ENCODE measurements around the gene CACNA1I. TPM values are rescaled to one million over a fixed set of nuclear protein-coding genes. Genes with fewer than 3 reads are reported as not detected.

Gene CACNA1I
- total and polyA plus RNA-seq, 2 of the 8 experiments (the other 6 are each of a cell fraction or from before 2014, with no cell fraction given): 0.77 to 1.2 TPM

GRCh38 chr22:39617342-39617741 is 46.8 kb downstream of the CACNA1I start:
- no peak overlapping the region; the same call in 1 of the 2 replicates for H3K18ac ChIP-seq (ENCODE audit: extremely low read depth, low read length)
- H3K79me1 ChIP-seq (ENCODE audit: low read depth, low read length): no peaks in the 10 kb centered on the region
- H3K36me3 ChIP-seq (ENCODE audit: control insufficient read depth in 2 of 4, insufficient read depth in 4 of 4, low read length in 3 of 4): no peaks in the 10 kb centered on the region
- H2BK5ac ChIP-seq (ENCODE audit: low read depth, low read length): no peak overlapping the region
- no peak for FAIRE-seq
- H2BK12ac ChIP-seq (ENCODE audit: low read depth, low read length): no peak overlapping the region
- 67% methylated on average over 3 of the region's 15 CpGs; no CpG with 5 or more reads in 1 of the 2 experiments for WGBS, 2 experiments (ENCODE audit: extremely low coverage in 1 of 2, insufficient coverage in 1 of 2, insufficient read length in 1 of 2, insufficient replicate concordance in 2 of 2, low coverage in 1 of 2, low lambda C conversion rate in 2 of 2, missing lambda C conversion rate in 1 of 2)
- no peak overlapping the region for H2BK15ac ChIP-seq (ENCODE audit: low read length)
- no peak overlapping the region for H3K23ac ChIP-seq (ENCODE audit: insufficient read length)
- ChIA-PET CTCF (ENCODE audit: partially characterized antibody) (interaction anchor here (1.0 to 1.4 kb wide), 4 partner anchors 9 to 131 kb away, joined by 3 to 4 read pairs (median 4); no protein-coding TSS in a partner anchor), POLR2A (ENCODE audit: partially characterized antibody) (interaction anchor here (0.7 kb wide), 1 partner anchor 12 kb away, joined by 3 read pairs; no protein-coding TSS in a partner anchor)
- no peak overlapping the region for H2AK5ac ChIP-seq (ENCODE audit: low read depth, low read length)
- no peak overlapping the region for H4K8ac ChIP-seq (ENCODE audit: extremely low read depth, insufficient read depth, low read length)
- no peak overlapping the region for H3K14ac ChIP-seq (ENCODE audit: insufficient read length)
- H3K4me2 ChIP-seq (ENCODE audit: insufficient read depth in 1 of 2, low read depth in 2 of 2, low read length in 2 of 2): no peak overlapping the region; a peak in 1 of 4 replicates
- peaks cover 0 to 6% of the 10 kb centered on the region in 2 experiments for H4K20me1 ChIP-seq (replicated peaks in 1 of 2; ENCODE audit: control insufficient read depth in 1 of 2, insufficient read depth in 2 of 2, low read length in 2 of 2)
- no peak overlapping the region for H4K91ac ChIP-seq (replicated peaks; ENCODE audit: insufficient read length, low read length)
- H4K5ac ChIP-seq (ENCODE audit: insufficient read length, low read depth, low read length): no peak overlapping the region
- peaks cover 0 to 2% (median 0%) of the 10 kb centered on the region in 4 experiments; a peak in 1 of 7 replicates for H3K27me3 ChIP-seq (replicated peaks in 1 of 4; ENCODE audit: control insufficient read depth in 3 of 4, extremely low read depth in 1 of 4, insufficient read depth in 3 of 4, low read length in 3 of 4)
- peaks cover 11% of the 10 kb centered on the region; the same call in 1 of the 2 replicates for H3K23me2 ChIP-seq (ENCODE audit: low read depth, low read length)
- no peak overlapping the region for H3K27ac ChIP-seq (ENCODE audit: low read depth, low read length)
- no peak overlapping the region for H2AFZ ChIP-seq (ENCODE audit: low read length)
- no peak overlapping the region for H3K4me3 ChIP-seq (ENCODE audit: extremely low read depth in 1 of 4, insufficient read depth in 2 of 4, low read depth in 3 of 4, low read length in 4 of 4)
- H2BK120ac ChIP-seq (replicated peaks; ENCODE audit: low read depth, low read length): no peak overlapping the region
- no peak overlapping the region for H3K56ac ChIP-seq (replicated peaks; ENCODE audit: insufficient read length, low read depth, low read length)
- peaks cover 0 to 8% (median 2%) of the 10 kb centered on the region in 4 experiments; a peak in 3 of 7 replicates for H3K4me1 ChIP-seq (replicated peaks in 1 of 4; ENCODE audit: control insufficient read depth in 3 of 4, insufficient read depth in 4 of 4, low read length in 3 of 4)
- H3K9ac ChIP-seq (replicated peaks in 1 of 4; ENCODE audit: extremely low read depth in 1 of 4, low read depth in 3 of 4, low read length in 3 of 4): no peak overlapping the region
- H3K9me3 ChIP-seq (ENCODE audit: insufficient read depth in 2 of 2, low read depth in 1 of 2, low read length in 1 of 2): no peaks in the 10 kb centered on the region
- H3K4ac ChIP-seq (replicated peaks; ENCODE audit: insufficient read length, low read depth, low read length): no peak overlapping the region
- H3K79me2 ChIP-seq (ENCODE audit: control insufficient read depth in 1 of 2, insufficient read depth in 2 of 2, low read length in 2 of 2): no peaks in the 10 kb centered on the region
- no peak overlapping the region for H2BK20ac ChIP-seq (ENCODE audit: low read length)
- DNase-seq (ENCODE audit: low read depth in 1 of 2, low spot score in 2 of 2): no peak
- TF ChIP-seq BACH1 (IDR thresholded peaks at IDR 0.05; ENCODE audit: low read length) (no peak), SIRT6 (IDR thresholded peaks at IDR 0.05; ENCODE audit: low read length) (no peak), E2F6 (IDR thresholded peaks at IDR 0.05) (no peak), NRF1 (IDR thresholded peaks at IDR 0.05; ENCODE audit: low read depth, low read length) (no peak), SIX5 (IDR thresholded peaks at IDR 0.05; ENCODE audit: low read depth, low read length) (no peak), JUND (IDR thresholded peaks at IDR 0.05; ENCODE audit: low read length) (no peak), EP300 (IDR thresholded peaks at IDR 0.05; ENCODE audit: borderline replicate concordance in 1 of 2, low read depth in 2 of 2, low read length in 2 of 2) (no peak)
